ENCODE results near the gene BTBD8.

Gene BTBD8

DNA sequence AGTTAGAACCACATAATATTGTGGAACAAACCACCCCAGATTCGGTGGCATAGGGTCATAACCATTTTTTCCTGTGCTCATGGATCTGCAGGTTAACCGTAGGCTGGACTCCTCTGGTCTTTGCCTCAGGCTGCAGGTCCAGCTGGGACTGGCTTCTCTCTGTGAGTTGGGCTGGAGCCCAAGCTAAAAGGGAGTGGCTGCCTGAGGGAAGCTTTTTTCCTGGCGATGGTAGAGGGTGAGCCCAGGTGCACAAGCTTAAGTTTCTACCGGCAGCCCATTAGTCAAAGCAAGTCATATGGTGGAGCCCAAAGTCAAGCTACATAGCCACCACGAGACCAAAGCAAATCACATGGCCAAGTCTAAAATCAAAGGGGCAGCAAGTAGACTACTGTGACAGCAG is 36.5 kb upstream of the BTBD8 start:
- no peak overlapping the region for H3K4me3 ChIP-seq (ENCODE audit: low read length, poor library complexity, severe bottlenecking)
- no peak overlapping the region for H2AFZ ChIP-seq (ENCODE audit: low read length)
- H3K9me3 ChIP-seq (ENCODE audit: insufficient read depth, low read depth, low read length) = no peaks in the 10 kb centered on the region
- H3K9me2 ChIP-seq (replicated peaks; ENCODE audit: low read depth, low read length) = no peaks in the 10 kb centered on the region
- TF ChIP-seq, protein P1, sequence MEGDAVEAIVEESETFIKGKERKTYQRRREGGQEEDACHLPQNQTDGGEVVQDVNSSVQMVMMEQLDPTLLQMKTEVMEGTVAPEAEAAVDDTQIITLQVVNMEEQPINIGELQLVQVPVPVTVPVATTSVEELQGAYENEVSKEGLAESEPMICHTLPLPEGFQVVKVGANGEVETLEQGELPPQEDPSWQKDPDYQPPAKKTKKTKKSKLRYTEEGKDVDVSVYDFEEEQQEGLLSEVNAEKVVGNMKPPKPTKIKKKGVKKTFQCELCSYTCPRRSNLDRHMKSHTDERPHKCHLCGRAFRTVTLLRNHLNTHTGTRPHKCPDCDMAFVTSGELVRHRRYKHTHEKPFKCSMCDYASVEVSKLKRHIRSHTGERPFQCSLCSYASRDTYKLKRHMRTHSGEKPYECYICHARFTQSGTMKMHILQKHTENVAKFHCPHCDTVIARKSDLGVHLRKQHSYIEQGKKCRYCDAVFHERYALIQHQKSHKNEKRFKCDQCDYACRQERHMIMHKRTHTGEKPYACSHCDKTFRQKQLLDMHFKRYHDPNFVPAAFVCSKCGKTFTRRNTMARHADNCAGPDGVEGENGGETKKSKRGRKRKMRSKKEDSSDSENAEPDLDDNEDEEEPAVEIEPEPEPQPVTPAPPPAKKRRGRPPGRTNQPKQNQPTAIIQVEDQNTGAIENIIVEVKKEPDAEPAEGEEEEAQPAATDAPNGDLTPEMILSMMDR (conservative IDR thresholded peaks at IDR 0.05; ENCODE audit: low read length) = no peak
- TF ChIP-seq EZH2phosphoT487 (IDR thresholded peaks at IDR 0.05; ENCODE audit: borderline replicate concordance) = no peak
- H3K79me2 ChIP-seq (ENCODE audit: insufficient read depth, low read length) = no peaks in the 10 kb centered on the region
- H3K9ac ChIP-seq (ENCODE audit: low read depth, low read length, poor library complexity, severe bottlenecking) = no peak overlapping the region
- H3K36me3 ChIP-seq (ENCODE audit: insufficient read depth, low read length) = no peaks in the 10 kb centered on the region
- no peaks in the 10 kb centered on the region for H3K27me3 ChIP-seq (ENCODE audit: insufficient read depth, low read length, poor library complexity, severe bottlenecking)
- H3K4me2 ChIP-seq (ENCODE audit: low read depth, low read length, poor library complexity, severe bottlenecking) = no peak overlapping the region
- H4K20me1 ChIP-seq (ENCODE audit: insufficient read depth, low read length, poor library complexity, severe bottlenecking) = no peaks in the 10 kb centered on the region
- no peaks in the 10 kb centered on the region for H3F3A ChIP-seq (ENCODE audit: low read depth)
- no peaks in the 10 kb centered on the region for H3K4me1 ChIP-seq (ENCODE audit: insufficient read depth, low read length, poor library complexity, severe bottlenecking)

DNA sequence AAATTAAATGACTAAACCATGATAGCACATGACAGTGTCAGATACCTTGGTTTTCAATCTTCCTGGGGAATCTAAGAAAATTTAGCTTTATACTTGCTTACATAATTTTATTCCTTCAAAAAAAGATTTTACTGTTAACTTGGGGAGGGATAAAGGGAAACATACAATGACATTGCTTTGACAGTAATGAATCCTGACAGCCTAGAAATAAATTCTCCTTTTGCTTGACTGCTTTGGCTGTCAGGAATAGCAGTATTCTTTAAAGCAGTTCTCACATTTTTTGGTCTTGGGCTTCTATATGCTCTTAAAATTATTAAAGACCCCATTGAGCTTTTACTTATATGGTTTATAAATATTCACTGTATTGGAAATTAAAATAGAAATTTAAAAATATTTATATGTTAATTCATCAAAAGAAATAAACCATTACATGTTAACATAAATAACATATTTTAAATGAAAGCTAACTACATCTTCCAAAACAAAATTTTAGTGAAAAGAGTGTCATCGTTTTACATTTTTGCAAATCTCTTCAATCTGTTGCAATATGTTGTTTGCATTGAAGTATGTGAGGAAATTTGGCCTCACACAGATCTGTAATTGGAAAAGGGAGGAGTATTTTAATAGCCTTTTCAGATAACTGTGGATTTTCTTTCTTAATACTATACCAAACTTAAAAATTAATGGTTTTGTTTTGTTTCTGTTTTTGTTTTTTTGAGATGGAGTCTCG is 34.2 kb upstream of the BTBD8 start:
- H3K36me3 ChIP-seq (ENCODE audit: insufficient read depth, low read length) = no peaks in the 10 kb centered on the region

DNA sequence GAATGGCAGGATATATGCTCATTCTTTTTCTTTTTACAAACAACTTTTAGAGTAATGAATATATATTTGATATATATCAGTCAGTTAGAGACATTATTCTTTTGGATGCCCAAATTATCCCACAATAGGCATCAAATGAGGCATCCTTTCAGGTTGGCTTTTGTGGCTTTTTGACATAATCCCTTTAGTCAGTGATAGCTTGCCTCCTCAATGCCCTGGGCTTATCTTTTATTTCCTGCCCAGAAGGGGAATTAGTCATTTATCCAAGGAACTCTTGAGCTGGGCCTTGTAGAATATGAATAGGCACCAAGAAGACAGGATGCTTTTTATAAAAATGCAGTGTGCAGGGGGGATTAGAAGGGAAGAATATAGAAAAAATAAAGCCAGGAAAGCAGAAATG is 28.2 kb upstream of the BTBD8 start:
- Histone ChIP-seq H3K9ac (ENCODE audit: low read depth, low read length, poor library complexity, severe bottlenecking) (no peak overlapping the region), H3K27me3 (ENCODE audit: insufficient read depth, low read length, poor library complexity, severe bottlenecking) (no peaks in the 10 kb centered on the region), H3K4me3 (ENCODE audit: low read length, poor library complexity, severe bottlenecking) (no peak overlapping the region), H3K9me2 (replicated peaks; ENCODE audit: low read depth, low read length) (no peaks in the 10 kb centered on the region), H3K9me3 (ENCODE audit: insufficient read depth, low read depth, low read length) (no peaks in the 10 kb centered on the region), H3K4me2 (ENCODE audit: low read depth, low read length, poor library complexity, severe bottlenecking) (no peak overlapping the region), H3K36me3 (ENCODE audit: insufficient read depth, low read length) (no peaks in the 10 kb centered on the region), H3K4me1 (ENCODE audit: insufficient read depth, low read length, poor library complexity, severe bottlenecking) (no peaks in the 10 kb centered on the region), H3F3A (ENCODE audit: low read depth) (0 out of 2 replicates have a peak, but pooled peaks cover 4% of the 10 kb centered on the region), H2AFZ (ENCODE audit: low read length) (no peak overlapping the region), H4K20me1 (ENCODE audit: insufficient read depth, low read length, poor library complexity, severe bottlenecking) (no peaks in the 10 kb centered on the region), H3K79me2 (ENCODE audit: insufficient read depth, low read length) (no peaks in the 10 kb centered on the region)
- no peak for TF ChIP-seq EZH2phosphoT487 (IDR thresholded peaks at IDR 0.05; ENCODE audit: borderline replicate concordance)
- TF ChIP-seq, protein P1 (conservative IDR thresholded peaks at IDR 0.05; ENCODE audit: low read length) = no peak

More for the DNA sequence above, 34.2 kb upstream of the BTBD8 start:
- Histone ChIP-seq H3K27me3 (ENCODE audit: insufficient read depth, low read length, poor library complexity, severe bottlenecking) (no peaks in the 10 kb centered on the region), H2AFZ (ENCODE audit: low read length) (no peak overlapping the region), H3K4me3 (ENCODE audit: low read length, poor library complexity, severe bottlenecking) (no peak overlapping the region), H3K79me2 (ENCODE audit: insufficient read depth, low read length) (no peaks in the 10 kb centered on the region), H3K9ac (ENCODE audit: low read depth, low read length, poor library complexity, severe bottlenecking) (no peak overlapping the region), H4K20me1 (ENCODE audit: insufficient read depth, low read length, poor library complexity, severe bottlenecking) (no peaks in the 10 kb centered on the region), H3K4me2 (ENCODE audit: low read depth, low read length, poor library complexity, severe bottlenecking) (no peak overlapping the region), H3K9me3 (ENCODE audit: insufficient read depth, low read depth, low read length) (no peaks in the 10 kb centered on the region), H3F3A (ENCODE audit: low read depth) (no peaks in the 10 kb centered on the region), H3K9me2 (replicated peaks; ENCODE audit: low read depth, low read length) (no peaks in the 10 kb centered on the region), H3K4me1 (ENCODE audit: insufficient read depth, low read length, poor library complexity, severe bottlenecking) (no peaks in the 10 kb centered on the region)
- TF ChIP-seq, protein P1 (conservative IDR thresholded peaks at IDR 0.05; ENCODE audit: low read length) = no peak
- no peak for TF ChIP-seq EZH2phosphoT487 (IDR thresholded peaks at IDR 0.05; ENCODE audit: borderline replicate concordance)

Measured in Loucy (cell line).